ENCODE data around the gene KRT79.
"Not testable (repeated sequence)": the region's sequence is repeated elsewhere in the genome, so short reads cannot be mapped to it uniquely, and the experiment has no call there.

KRT79 gene

DNA sequence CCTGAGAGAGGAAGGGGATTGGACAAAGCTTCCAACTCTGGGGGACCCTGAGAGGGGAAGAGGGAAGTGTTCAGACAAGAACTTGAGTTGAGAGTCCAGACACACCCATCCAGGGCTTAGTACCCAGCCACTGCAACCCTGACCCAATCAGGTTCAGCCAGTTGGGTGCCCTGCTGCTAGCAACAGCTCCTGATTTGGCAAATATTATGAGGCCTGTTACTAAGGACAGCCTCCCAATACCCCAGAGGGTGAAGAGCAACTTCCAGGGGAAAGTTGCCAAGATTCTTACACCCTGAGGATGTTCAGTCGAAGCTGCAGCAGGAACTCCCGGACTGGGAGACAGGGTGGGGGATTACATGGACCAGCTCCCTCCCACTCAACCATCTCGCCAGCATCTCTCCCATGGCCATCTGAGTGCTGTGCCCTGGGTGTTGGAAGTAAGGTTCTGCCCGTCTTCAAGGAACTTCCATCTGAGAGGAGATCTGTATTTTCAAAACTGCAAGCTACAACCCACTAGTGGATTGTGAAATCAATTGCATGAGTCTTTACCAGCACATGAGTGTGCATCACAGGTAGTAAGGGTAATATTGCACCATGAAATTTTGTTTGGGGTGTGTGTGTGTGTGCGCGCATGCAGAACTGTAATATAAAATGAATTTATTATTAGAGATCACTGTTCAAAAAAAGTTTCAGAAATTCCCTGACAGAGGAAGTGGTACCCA lies 26.2 kb upstream of the KRT79 start:
- DNase-seq: peak; percentile 22

DNA sequence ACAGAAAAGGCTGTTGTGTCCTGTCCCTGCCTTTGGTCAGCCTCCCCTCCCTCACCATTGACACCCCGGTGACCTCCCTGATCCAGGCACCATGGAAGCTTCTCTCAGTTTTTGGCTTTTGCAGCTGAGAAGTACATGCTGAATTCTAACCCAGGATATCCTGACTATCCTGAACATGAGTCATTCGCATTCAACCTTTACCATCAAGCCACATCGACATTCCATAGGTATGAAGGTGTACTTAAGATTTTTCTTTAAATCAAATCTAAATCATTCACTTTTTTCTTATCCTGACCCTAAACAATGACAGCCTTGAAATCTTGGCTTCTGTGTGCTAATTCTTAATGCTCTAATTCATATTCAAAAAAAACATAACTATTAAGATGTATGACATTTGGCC lies 23.4 kb upstream of the KRT79 start:
- no peak for DNase-seq

DNA sequence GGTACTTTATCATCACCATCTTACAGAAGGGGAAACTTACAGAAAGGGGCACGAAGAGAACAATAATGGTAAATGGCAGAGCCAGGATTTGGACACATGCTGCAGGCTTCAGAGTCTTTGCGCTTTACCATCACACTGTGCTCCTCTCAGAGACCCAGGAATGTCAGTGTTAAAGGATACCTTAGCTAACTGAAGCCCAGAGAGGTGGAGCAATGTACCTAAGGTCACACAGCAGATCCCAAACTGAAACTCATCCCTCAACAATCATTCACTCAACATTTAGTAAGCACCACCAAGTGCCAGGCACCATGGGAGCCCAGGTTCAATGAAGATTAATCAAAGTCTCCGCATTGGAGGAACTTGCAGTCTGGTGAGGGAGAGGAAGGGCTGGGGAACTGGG lies 22.7 kb upstream of the KRT79 start:
- no peak for DNase-seq

DNA sequence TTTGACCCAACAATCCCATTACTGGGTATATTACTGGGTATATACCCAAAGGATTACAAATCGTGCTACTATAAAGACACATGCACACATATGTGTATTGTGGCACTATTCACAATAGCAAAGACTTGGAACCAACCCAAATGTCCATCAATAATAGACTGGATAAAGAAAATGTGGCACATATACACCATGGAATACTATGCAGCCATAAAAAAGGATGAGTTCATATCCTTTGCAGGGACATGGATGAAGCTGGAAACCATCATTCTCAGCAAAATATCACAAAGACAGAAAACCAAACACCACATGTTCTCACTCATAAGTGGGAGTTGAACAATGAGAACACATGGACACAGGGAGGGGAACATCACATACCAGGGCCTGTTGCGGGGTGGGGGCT lies 22.0 kb upstream of the KRT79 start:
- DNase-seq: not testable (repeated sequence)

DNA sequence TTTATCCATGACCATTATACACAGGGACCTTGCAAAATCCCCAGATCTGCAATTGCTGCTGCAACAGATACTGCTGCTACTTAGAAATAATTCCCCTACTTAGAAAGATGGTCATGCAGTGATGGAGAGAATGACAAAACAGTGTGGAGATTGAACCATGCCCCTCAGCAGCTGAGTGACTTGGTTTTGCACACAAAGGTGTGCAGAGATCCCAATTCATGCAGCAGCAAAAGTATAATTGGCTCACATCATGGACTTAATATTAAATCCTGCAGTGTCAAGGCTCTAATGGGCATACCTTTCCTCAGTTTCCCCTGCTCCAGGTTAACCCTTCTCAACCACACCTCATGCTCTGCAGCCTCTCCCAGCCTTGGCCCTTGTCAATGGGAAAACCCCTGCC lies 17.7 kb upstream of the KRT79 start:
- DNase-seq: no peak

DNA sequence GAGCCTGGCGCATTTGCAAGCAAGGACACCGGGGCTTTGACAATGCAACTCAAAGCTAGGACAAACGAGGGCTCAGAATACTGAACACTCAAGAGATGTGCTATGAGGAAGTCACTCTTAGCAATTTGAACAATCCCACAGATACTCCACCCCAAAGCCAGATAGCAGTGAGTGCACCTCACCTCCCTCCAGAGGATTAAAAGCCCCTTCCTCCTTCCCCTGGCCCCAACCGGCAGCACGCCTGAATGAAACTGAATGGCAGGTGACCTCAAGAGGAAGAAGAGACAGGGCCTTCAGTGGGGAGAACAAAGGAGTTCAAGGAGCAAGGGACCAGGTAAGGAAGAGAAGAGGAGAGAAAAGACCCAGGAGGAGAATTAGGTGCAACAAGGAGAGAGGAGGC lies 16.6 kb upstream of the KRT79 start:
- DNase-seq: no peak

DNA sequence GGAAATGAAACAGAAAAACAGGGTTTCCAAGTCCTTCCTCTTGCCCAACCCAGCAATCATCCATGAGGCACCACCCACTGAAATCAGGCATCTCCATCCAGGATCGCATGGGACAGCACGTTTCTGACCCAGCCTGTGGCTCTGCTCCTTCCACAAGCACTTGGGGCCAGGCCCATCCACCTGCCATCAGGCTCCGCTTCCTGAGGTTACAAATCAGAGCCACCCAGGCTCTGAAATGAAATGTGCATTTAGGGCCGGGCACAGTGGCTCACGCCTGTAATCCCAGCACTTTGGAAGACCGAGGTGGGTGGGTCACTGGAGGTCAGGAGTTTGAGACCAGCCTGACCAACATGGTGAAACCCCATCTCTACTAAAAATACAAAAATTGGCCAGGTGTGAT lies 15.4 kb upstream of the KRT79 start:
- no peak for DNase-seq

DNA sequence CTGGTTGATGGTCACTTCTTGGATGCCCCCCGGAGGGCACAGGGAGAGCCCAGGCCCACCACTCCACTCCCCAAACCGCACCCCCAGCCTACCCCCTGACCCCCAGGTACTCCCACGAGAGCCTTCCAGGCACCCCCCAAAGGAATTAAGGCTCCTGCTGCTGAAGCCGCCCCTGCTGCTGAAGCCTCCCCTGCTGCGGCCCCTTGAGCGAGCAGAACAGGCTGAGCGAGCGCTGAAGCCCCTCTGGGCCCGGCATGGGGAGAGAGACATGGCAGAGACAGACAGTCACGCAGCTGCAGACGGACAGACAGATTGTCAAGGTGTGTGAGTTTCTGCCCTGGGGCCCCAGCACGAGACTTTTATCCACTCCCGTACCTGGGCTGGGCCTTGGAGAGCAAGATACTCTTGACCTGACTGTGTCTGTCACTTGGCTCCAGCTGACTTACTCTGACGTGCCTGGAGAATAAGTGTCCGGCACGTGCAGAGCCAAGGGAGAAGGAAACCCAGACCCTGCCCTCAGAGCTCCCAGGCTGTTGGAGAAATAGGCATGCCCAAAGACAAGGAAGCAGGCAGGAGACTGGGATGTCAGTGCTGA lies 14.6 kb upstream of the KRT79 start, which contains the start of gene KRT78:
KRT78 (minus strand) TSS at position 334 of the 595 bp plus-strand sequence; CDS start at position 270, 64 bp downstream.
- DNase-seq: no peak

DNA sequence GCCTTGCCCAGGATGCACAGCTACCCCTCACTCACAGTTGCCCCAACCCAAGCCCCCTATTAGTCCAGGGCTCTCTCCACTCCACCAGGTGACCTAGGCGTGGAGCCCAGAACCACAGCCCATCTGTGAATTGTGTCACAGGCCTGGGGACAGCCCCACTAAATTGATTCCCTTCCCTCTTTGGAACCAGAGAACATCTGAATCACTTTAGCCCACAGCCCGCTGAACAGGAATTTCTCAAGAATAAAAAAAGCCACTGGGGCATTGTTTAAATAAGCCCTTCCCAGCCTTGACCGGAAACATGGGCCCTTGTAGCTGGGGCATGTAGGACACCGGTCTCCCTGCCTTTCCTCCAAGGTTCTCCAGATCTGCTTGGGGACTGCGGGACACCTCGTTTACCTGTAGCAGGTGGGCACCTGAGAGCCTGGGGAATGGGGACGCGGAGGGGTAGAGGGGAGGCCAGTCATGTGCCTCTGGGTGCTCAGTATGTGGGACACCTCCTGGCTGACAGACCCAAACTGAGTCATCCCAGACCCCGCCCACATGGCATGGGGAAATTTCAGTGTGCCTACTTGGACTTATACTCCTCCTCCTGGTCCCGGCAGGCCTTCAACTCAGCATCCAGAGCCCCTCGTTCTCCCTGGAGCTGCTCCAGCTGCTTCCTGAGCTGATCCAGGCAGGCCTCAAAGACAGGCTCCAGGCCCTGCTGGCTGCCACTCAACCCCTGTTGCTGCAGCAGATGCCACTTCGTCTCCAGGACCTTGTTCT lies 13.4 kb upstream of the KRT79 start:
- DNase-seq: no peak

DNA sequence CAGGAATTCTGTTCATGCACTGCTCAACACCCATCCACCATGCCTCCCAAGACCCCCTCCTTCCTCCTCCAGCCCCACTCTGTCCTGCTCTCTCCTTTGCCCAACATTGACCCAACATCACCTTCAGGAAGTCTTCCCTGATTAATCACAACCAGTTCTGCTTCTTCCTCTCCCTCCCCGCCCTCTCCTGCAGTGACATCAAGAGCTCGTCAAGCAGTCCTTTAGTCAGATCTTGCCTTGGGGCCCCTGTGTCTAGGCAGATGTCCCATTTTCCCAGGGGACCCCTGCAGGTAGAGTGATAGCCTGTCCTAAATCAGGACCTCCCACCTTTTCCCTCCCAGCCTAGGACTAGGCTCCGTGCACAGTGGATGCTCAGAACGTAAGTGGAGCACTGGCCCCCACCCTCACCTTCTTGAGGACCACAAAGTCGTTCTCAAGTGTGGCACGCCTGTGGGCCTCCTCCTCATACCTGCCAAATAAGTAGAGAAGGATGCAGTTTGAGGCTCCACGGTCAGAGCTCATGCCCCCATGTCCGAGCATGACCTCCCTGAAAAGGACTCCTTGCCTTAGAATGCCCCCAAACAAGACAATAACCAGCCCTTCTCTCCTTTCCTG lies 12.4 kb upstream of the KRT79 start:
- no peak for DNase-seq

DNA sequence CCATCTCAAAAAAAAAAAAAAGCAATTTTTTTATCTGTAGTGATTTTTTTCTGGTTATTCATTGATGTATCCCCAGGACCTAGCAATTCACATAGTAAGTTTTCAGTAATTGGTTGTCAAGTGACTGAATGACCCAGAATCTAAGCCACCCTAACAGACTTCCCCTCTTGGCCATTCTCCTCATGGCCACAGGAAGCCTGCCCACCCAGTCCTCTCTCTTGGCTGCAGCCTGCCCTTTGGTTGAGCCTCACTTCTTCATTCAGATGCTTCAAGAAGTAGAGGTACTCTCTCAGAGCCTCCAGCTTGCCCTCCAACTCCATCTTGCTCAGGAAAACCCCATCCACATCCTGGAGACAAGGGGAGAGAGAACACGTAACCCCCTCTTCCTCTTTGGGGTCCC lies 11.8 kb upstream of the KRT79 start:
- DNase-seq: no peak

DNA sequence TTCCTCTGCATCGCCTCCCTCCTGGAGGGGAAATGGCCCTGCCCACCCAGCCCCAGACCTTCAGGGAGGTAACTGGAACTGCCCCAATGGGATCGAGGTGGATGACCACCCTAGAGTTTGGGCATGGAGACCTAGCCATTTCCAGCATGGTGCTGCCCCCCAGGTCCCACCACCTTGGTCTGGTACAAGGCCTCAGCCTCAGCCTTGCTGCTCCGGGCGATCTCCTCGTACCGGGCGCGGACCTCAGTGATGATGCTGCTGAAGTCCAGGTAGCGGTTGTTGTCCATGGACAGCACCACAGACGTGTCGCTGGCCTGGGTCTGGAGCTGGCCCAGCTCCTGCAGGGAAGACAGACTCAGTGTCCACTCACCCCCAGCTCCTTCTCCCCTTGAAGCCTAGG lies 10.3 kb upstream of the KRT79 start:
- no peak for DNase-seq

DNA sequence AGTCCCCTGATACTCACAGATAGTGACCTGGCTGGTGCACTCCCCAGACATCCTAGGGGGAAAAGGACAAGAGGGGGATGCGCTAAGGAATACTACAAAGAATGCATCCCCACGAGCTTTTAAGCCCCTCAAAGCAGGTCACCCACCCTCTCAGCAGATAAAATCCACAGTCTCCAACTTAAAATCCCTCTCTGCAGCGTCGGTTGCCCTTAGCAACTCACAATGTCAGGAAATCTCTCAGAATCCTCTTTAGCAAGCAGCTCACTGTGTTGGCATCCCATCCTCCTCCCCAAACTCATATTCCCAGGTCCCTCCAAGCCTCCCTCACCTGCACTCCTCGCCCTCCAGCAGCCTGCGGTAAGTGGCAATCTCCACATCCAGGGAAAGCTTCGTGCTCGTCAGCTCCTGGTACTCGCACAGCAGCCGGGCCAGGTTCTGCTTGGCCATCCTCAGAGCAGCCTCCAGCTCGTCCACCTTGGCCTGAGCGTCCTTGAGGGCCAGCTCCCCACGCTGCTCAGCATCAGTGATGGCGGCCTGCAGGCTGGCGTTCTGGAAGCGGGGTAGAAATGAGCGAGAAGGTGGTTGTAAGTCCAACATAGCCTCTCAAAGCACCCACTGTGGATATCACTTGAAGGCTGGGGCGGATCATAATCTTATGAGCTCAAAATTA lies 5.5 kb upstream of the KRT79 start:
- DNase-seq: no peak

DNA sequence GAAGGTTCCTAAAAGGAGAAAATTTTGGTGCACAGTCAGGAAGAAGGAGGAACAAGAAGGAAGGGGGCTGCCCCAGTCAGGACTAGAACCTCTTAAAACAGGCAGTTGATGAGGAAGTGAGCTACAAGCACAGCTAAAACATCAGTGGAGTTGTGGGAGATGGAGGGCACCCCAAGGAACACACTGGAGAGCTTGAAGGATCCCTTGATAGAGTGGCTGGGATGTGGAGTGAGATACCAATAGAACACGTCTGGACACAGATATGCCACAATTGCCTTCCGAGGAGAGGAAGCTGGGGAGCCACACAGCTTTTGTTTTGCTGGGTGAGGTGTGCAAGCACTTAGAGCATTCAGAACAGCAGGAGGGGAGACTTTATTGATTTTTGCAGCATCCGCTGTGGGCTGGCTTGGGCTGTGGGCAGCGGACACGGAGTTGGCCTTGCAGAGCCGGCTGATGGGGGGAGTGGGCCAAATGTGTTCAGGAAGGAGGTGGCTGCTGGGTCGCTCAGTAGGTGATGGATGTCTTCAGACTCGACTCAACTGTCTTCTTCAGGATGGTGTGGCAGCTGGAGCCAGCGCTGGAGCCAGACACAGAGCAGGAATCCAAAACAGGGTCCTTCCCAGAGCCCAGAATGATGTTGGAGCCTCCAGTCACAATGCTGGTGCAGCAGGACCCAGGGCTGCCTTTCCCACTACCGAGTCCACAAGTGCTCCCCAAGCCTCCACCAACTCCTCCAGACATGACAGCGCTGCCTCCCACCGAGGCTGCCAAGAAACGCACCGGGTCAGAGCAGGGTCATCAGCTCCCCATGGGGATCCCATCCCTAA lies 4.7 kb upstream of the KRT79 start:
- no peak for DNase-seq

DNA sequence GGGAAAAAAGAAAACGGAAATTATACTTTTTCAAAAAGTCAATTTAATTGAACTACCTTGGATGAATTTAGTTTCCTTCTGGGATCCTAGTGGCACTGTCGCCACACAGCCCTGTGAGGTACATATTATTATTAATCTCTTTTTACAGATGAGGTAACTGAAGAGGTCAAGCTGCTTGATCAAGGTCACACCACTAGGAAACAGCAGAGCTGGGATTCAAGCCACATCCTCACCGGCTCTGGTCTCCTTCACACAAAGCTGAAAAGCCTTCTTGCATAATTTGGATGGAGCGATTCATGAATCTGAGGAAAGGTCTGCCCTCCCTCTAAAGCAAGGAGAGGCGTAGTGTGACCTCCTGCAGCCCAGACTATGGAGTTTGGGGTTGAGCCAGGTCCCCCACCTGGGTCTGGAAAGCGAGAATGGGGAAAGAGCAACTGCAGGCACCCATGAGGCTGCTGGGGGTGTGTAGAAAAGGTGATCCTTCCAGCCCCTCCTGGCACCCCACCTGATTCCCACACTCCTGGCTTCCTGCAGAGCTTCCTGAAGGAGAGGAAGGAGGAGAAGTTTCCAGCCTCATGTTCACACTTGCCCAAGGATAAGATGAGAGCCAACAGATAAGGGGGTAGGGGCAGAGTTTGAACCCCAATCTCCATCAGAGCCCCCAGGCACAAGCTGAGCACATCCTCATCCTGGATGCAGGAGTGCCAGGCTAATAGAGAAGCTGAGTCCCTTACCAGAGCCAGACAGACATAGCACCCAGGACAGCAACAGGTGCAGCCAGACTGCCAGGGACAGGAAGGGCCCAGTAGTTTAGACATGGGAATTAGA lies 3.9 kb upstream of the KRT79 start:
- DNase-seq: no peak

DNA sequence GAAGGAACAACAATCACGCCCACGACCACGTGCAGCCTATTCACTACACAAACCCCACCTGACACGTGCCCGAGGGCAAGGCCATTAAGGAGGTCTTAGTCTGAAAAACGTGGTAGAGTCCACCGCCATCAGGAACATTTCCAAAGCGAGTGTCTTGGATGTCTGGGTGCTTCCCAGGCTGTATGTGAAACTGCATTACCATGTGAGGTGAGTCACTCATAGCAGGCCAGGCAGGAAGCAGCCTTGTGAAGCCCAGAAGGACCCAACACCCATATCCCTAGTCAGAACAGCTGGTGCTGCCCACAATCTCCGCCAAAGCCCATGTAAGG lies 3.3 kb upstream of the KRT79 start:
- DNase-seq: peak; percentile 73

DNA sequence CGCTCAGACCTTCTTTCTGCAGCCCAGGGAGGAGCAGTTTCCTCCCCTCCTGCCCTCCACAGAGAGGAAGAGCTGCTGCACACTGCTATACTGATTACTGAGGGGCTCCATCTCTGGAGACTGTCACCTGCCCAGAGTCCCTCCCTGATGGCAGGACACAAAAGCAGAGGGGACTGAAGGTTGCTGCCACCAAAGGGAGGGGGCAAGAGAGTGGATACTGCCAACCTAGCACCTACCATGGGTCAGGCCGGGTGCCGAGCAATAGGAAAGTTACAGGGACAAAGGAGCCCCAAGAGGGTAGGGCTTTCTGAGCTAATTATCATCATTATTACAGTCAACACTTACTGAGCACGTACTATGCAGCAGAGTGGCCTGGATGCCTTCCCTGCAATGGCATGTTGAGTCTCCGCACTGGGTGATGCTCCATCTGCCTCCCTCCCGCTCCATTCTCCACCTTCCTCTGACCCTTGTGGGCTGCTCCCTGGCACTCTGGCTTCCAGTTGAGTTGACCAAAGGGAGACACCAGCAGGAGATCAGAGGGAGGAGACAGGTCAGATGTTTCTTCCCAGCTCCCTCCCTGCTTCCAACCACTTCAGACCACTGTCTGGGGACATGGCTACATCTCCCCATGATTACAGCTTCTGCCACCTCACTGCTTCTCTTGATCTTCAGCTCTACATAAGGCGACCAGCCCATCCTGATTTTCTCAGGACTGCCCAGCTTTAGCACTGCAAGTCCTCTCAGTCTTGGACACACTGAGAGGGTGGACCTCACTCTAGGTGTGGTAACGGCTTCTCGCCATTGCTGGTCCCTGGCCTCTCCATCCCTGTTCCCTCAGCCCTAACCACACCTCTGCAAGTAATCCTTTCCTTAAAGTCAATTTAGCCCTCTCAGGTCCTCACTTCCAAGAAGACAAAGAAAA lies 2.6 kb upstream of the KRT79 start:
- no peak for DNase-seq

DNA sequence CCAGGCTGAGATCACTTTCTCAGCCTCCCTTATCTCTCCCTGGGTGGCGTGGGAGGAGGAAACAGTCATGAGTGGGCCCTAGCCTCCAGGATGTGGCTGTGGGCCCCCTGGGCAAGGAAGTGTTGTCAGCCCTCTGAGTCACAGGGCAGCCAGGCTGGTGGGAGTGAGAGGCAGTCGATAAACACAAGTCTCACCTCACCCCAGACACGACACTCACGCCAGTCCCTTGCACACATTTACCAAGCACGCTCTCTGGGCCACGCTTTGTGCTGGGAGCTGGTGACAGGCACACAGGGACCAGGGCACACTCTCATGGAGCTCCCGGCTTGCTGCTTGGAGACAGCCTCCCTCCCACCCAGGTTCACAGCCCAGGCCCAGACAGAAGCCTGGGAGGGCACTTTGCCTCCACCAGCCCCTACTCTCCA lies 1.9 kb upstream of the KRT79 start:
- DNase-seq: peak; percentile 32

DNA sequence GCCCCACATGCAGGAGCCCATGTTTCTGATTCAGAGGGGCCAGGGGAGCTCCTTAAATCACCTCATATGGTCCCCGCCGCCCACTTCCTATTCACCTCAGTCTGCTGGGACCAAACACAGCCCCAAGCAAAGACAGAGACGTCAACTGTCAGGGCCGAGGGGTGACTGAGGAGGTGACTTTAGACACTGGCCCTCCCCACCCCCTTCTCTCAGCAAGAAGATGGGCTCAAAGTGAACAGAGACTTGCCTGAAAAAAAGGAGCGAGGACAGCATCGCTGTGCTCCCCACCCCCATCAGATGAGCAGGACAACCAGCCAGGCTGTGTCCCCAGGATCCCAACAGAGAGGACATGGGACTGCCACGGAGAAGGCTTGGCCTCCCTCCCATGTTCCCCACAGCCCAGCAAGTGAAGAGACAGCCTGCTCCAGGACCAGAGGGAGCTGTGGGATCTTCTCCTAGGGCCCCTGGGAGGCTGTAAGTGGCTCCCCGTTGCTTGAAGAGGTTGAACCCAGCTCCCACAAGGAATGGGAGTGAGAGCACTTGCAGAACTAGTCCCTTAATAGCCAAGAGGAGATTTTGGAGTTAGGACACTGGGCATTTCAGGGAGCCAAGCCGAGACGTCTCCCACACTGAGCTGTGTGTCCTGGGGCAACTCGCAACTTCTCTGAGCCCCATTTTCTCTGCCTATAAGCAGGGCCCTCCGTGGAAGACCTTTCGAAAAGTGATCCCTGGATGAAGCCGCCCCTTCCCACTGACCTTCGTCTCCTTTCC lies 1.3 kb upstream of the KRT79 start:
- no peak for DNase-seq

DNA sequence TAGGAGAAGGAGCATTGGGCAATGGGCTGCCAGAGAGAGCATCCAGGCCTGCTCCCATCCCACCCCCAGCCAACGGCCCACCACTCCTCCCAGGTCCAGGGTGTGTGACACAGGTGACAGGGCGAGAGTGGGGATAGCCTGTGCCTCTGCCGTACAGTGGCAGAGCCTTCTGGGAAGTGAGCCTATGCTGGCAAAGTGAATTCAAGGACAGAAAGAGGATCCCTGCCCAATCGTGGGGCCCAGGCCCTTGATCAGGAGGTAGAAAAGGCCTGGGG lies 553 bp upstream of the KRT79 start:
- DNase-seq: no peak
